ENCODE results near the gene RBFOX2.
"Not testable (repeated sequence)": the region's sequence is repeated elsewhere in the genome, so short reads cannot be mapped to it uniquely, and the experiment has no call there.

The RBFOX2 gene

DNA sequence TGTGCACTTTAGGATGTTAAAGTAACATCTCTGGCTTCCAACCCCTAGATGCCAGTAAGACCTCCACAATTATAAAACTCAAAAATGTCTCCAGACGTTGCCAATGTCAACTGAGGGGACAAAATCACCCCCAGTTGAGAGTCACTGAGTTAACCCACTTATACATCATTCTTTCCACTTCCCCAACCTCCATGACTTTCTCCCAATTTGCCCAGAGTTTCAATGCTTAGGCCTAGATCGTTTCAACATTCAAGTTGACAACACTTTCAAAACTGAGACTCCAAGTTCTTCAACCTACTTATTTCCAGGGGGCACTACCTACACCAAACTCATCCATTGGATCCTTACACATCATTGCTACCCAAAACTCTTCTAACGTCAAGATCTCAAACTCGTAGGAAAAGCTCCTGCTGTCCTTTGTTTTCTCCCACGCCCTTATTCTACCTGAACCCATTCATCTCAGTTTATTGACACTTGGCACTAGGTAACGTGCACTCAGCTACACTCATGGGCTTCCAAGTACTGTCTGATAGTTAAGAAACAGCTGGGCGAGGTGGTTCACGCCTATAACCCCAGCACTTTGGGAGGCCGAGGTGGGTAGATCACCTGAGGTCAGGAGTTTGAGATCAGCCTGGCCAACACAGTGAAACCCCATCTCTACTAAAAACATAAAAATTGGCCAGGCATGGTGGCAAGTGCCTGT, 24.5 kb downstream of the RBFOX2 start:
- DNase-seq: no peak

DNA sequence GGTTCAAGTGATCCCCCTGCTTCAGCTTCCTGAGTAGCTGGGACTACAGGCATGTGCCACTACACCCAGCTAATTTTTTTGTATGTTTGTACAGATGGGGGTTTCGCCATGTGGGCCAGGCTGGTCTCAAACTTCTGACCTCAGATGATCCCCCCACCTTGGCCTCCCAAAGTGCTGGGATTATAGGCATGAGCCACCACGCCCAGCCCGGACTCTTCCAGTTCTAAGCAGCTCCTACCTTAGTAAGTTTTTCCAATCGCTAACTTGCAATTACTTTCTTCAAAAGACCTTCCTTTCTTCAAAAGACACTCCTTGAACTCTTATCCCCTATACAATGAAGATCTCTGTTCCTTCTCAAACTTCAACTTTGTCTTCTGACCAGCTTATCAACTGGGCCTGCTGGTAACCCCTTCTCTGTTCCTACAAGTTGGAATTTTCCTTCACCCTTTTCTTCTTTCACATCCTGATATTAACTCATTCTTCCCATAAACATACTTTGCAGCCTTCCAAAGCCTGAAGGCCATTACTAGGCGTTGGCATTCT, 25.8 kb downstream of the RBFOX2 start:
- DNase-seq: no peak

DNA sequence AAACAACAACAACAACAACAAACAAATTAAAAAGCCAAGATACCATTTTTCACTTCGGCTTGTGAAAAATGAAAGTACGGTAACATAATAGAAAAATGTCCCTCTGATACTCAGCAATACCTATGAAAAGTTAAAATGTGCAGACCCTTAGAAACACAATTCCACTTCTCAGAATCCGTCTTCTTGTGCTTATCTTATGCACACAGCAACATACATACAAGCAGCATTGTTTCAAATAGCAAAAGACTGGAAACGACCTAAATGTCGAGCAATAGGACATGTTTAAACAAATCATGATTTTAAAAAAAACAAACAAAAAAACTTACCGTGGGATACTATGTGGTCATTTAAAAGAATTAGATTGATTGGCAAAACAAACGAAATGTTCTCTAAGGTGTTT, 26.5 kb downstream of the RBFOX2 start:
- no peak for DNase-seq

DNA sequence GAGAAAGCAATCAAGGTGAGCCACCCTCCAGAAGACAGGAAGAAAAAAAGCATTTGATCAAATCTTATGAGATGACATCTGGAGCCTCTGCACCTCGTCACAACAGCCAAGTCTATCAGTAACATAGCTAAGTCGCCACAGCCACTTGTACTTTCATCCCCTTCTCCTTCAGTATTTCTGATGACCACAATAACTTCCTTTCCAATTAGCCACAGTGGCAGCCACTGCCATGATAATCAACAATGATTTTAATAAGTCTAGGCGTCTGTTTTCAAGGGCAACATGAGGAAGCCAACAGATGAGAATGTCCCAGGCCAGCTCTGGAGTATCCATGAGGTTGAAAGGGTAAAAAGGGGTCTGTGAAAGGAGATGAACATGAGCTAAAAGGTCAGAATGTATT, 29.9 kb downstream of the RBFOX2 start:
- no peak for DNase-seq

DNA sequence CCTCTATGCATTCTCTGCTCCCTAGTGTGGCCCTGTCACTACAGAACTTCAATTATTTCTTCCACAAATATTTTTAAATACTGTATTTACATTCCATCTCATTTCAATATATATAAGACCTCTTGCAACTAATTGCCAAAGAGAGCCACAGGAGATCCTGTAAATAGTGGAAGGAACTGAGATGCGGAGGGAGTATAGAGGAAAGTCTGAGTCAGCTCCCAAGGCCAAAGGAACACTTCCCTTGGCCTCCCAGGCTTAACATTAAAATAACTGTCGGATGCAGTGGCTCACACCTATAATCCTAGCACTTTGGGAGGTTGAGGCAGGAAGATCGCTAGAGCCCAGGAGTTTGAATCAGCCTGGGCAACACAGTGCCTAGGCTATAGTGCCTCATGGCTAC, 31.2 kb downstream of the RBFOX2 start:
- no peak for DNase-seq

DNA sequence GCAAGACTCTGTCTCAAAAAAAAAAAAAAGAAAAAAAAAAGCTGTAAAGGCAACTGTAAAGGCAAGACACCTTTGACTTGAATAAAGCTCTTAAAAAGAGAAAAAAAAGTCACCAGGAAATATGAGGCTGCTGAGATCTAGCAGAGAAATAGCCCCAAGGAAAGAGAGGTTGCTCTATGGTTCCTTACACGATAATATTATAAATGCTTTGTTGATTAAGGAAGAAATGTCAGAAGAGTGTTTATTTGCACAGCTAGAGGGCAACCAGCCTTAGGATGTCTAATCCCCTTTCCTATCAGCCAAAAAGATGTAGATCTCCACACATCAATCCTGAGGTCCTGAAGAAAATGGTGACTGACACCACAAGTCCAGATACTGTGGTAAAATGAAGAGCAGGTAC, 32.0 kb downstream of the RBFOX2 start:
- DNase-seq: no peak

DNA sequence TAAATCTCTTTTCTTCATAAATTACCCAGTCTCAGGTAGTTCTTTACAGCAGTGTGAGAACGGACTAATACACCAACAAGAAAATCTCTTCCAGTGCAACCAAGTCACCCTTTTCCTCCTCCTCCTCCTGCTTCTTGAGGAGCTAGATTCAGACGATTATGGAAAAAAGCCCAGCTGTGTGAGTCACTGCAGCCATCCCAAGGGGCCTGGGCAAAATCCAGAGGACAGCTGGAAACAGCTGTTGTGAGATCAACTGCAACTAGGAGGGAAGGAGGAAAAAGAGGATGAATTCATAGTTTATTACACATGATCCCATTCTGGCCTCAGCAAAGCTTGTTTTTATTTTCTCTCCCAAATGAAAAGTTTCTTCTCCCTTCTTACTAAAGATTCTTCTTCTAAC, 32.9 kb downstream of the RBFOX2 start:
- no peak for DNase-seq

DNA sequence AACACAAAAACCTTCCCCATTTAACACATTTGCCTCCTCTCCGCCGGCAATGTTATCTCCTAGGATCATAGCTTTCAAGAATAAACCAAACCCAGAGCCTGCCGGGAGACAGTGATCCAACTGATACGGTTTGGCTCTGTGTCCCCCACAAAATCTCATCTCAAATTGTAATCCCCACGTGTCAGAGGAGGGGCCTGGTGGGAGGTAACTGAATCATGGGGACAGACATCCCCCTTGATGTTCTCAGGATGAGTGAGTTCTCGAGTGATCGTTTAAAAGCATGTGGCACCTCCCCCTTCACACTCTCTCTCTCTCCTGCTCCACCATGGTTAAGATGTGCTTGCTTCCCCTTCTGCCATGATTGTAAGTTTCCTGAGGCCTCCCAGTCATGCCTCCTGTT, 33.3 kb downstream of the RBFOX2 start:
- no peak for DNase-seq

DNA sequence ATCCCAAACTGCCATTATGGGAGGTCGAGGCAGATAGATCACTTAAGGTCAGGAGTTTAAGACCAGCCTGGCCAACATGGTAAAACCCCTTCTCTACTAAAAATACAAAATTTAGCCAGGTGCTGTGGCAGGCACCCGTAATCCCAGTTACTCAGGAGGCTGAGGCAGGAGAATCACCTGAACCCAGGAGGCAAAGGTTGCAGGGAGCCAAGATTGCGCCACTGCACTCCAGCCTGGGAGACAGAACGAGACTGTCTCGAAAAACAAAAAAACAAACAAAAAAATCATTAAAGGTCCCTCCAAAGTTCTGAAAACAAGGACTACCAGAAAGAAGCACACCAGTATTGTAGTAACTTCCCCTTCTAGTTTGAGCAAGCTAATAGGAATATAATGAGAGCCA, 34.9 kb downstream of the RBFOX2 start:
- DNase-seq: not testable (repeated sequence)

DNA sequence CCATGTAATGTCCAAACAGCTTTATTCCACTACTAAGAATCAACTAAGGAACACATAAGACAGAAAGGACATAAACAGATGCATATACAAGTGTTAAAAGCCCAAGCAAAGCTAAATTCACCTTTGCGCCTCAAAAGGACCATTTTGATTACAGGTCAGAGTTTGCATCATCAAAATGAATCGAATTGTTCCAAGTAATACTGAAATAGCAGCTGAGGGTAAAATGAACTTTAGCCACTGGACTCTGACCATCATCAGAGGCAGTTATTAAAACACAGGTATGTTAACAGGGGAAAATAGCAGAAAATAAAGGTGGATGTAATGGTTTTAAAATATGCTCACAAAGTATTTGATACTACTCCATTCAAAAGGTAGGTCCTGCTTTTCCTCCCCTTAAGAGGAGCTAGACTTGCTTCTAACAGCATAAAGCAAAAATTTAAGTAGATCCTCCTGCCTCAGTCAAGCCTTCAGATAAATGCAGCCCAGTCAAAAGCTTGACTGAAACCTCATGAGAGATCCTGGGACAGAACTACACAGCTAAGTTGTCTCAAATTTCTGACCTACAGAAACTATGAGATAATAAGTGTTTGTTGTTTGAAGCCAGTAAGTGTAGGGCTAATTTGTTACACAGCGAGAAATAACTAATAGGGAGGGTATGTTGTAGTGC, 35.4 kb downstream of the RBFOX2 start:
- no peak for DNase-seq

DNA sequence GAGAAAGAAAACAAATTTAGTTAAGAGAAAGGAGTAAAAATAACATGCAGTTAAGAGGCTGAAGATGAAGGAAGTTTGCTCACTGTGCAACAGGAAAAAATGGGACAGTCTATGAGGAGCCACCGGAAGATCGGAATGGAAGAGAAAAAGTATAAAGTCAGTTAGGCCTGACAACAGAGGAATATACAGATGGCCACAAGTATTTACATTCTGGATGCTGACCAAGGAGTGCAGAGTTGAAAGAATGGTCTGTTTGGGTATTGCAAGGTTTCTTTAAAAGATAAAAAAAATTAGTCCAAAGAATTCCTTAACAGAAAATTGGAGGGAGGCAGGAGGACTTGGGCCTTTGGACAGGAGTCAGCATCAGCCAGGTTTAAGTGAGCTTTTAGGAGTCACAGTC, 37.5 kb downstream of the RBFOX2 start:
- no peak for DNase-seq

DNA sequence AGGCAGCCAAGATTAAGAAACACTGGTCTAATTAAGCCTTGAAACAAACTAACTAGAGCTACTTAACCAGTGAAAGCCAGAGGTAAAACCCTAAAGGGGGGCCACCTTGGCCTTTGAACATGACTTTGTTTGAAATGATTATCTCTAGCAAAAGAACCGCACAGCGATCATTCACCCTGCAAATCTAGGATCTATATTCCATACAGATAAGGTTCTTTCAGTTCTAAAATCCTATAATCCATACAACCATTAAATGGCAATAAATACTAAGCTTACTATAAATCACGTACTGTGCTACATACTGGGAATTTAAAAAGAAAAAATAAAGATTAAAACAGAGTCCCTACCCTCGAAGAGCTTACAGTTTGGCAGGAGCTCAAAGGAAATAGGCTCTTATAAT, 40.6 kb downstream of the RBFOX2 start:
- no peak for DNase-seq

DNA sequence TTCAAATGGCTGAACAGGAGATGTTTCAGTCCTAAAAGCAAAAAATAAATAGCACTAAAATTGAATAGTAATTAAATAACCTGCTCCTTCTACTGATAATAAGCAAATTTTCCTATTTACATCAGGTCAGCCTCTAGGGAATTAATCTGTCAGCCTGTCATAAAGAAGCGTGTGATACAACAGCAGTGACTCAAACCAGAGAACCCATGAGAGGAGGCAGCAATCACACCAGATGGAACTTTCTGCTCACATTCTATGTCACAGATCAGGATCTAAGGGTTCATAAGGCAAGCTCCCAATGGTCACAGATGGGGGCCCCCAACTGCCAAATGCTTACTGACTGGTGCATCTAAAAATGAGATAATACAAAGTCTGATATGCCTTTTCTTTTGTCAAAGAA, 41.1 kb downstream of the RBFOX2 start:
- no peak for DNase-seq

DNA sequence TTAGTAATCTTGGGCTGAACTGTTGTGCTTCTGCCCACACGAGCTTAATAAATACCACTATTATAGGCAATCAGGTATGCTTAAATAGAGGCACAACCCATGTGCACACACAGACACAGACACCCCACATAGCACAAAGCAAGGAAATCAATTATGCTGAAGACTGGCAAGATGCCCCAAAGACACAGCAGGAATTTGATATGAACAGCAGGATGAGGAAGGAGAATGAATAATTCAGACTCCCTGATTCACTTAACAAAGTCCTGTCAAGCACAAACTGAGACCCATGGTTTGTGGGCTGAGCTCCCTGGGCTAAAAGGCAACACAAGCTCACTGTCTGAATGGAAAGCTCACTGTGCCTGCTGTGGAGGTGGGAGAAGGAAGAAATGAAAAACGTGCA, 42.5 kb downstream of the RBFOX2 start:
- DNase-seq: no peak

DNA sequence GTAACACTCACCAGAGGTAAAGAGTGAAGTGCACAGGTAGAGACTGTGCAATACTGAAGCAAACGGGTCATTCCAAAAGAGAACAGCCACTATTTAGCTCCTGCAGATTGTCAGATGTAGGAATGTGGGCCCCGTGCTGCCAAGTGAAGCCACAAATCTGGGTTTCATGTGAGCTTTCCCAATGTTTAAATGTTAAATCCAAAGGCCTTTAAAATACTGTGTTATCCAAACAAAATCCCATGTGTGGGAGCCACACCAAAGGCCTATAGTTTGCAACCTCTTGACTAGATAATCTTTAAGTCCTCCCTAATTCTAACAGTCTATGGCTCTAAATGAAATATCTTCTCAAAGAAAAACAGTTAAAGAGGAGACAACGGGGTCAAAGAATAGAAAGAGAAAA, 43.3 kb downstream of the RBFOX2 start:
- no peak for DNase-seq

DNA sequence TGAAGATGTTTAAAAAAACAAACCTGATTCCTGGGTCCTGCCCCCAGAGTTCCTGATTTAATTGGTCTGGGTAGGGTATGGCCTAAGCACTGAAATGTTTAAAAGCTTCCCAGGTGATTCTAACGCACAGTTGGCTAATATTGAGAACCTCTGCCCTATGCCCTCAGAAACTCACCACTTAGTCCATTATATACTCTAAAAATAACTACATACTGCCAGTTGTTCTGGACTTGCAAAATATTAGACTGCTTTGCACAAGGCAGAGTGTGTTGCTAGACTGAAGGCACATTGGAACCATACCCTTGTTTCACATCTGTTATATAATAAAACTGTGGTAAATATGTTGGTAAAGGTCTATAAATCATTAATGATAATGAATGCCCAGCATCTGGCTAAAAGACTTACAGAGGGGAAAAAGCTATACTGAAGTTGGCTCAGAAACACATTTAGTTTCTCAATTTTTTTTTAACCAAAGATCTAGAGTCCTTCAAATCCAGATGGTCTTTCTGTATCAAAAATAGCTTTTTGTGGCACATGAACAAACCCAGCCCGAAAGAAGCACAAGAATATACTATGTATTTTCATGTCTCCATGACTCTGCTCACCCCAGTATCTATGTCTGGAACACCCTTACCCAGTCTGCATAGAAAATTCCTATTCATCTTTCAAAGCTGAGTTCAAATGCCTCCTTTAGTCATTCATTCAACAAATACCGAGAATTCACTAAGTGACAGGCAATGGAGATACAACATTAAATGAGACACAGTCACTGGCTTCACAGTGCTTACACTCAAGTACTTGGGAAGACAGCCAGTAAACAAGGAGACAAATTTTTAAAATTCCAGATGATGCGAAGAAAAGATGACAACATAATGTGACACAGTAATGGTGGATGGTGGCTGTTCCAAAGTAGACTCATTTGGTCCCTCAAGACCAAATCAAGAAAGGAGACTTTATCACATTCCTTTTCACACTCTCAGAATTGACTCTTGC, 44.1 kb downstream of the RBFOX2 start:
- no peak for DNase-seq

DNA sequence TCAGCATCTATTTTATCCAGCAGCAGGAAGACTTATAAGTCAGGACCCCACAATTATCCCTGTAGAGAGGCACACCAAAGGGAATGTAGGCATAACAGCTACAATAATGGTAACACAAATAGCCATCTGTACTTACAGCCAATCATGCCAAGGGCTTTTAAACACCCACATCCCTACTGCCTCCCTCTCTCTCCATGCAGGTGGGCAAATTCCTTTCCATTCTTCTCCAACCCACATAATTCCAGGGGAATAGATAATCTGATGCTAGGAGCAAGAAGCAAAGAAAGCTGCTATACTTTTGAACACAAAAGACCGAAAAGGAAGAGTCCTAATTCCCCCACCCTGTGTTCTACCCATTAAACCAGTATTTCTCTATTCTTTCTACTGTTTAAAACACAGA, 46.7 kb downstream of the RBFOX2 start:
- no peak for DNase-seq

DNA sequence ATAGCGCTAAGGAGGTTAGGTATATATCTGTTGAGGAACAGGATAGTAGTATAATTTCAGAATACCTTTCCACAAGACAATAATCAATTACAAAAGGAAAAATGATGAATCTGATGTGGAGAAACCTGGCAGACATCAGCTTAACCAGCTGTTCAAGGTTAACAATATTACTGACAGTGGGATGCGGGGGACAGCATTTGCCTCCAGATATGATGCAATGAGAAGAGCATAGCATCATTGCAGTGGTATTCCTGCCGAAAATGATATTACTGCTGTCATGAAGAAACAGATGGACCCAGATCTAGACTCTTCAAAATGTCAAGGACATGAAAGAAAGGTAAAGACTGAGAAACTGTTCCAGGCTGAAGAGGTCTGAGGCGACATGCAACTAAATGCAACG, 49.7 kb downstream of the RBFOX2 start:
- no peak for DNase-seq

DNA sequence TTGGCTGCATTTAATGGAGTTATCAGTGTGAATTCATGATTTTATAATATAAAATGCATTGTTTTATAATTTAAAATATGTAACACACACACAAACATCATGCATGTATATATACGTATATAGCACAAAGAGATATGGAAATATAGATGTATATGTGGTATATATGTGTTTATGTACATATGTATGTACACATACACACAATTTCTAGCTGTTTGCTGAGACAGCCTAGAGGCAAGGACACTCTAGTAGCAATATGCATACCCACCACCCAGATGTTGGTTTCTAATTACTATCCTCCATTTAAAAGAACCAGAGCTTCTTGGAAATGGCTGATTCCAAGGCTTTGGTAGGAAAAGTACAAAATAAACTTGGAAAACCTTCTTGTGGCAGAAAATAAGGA, 50.4 kb downstream of the RBFOX2 start:
- DNase-seq: no peak

DNA sequence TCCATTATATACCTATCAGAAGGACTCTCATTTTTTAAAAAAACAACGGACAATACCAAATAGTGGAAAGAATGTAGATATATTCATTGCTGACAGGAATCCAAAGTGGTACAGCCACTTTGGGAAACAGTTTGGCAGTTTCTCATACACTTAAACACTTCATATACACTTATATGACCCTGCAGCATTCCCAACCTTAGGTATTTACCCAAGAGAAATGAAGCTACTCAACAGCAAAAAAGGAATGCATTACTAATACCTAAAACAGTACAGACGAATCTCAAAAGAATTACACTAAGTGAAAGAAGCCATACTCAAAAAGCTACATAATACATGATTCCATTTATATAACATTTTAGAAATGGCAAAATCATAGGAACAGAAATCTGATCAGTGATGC, 51.5 kb downstream of the RBFOX2 start:
- no peak for DNase-seq

DNA sequence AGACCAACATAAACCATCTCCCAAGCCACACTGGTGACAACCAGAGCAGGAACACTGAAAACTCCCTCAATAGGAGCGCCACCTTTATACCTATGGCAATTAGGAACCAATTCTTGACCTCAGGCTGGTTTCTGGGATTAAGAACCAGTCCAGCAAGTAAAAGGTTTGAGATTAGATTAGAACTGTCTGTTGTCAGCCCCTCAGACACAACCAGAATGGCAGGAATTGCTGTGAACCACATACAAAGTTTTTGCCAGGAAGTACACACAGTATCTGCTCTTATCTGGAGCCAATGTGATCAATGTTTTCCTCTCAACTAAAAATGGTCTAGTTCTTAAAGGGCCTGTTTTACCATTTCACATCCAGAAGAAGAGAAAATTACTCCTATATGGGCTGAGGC, 55.2 kb downstream of the RBFOX2 start:
- no peak for DNase-seq

DNA sequence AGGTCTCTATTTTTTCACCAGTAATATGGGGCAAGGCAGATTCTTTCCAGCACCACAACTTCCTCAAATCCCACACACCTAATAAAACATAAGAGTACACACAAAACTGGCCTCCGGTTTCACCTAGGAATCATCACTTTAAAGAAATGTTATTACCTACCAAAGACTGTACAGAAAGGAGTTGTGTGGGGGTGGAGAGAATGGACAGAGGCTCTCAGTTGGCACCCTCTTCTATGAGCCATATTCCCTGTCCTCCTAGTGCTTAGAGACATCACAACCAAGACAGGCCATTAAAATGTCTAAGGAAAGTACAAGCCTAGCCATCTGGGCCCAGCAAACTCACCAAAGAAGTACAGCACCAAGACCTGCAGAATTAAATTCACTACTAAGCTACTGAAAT, 56.1 kb downstream of the RBFOX2 start:
- no peak for DNase-seq

DNA sequence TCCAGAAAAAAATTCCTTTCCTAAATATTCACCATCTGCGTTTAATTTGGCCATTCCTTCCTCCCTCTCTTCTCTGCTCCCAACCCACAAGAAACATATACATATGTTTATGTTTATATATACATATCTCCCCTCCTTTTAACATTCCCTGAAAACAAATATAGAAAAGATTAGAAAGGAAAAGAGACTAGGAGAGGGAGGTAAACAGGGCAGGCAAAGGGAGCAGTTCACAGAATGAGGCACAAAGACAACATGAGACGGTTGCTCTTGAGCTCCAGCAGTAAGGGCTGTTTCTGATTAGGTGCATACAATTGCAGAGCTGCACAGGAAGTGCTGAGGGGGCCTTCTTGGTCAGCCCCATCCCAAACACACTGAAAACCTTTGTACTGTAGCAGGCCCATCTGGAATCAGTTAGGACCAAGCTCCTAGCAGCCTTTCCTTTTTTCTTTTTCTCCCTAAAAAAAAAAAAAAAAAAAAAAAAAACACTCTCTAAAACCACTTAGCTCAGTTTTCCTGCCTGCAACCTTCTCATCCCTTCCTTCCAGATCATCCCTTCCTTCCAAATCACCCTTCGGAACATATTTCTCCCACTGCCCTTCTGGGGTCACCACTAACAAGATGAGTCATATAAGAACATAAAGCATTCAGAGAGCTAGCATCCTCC, 57.0 kb downstream of the RBFOX2 start:
- no peak for DNase-seq
